ENCODE results near the gene TMEM88. TPM values are rescaled to one million over a fixed set of nuclear protein-coding genes. Genes with fewer than 3 reads are reported as not detected.
A peak's percentile ranks its signal among the peaks of the same experiment; 100 is the strongest.

Gene TMEM88
- total RNA-seq, 1 donor from 2014 or later = 33.7 TPM

GRCh38 chr17:7857713-7858521 lies 3.1 kb downstream of the TMEM88 start, which contains the start of gene CYB5D1:
Gene CYB5D1 (plus strand): TSS chr17:7858003. CDS start chr17:7858135, 132 bp downstream.
- H3K9ac ChIP-seq (ENCODE audit: low read length) = peak within 1 kb of the TSS; percentile 90
- TF ChIP-seq, protein P1, sequence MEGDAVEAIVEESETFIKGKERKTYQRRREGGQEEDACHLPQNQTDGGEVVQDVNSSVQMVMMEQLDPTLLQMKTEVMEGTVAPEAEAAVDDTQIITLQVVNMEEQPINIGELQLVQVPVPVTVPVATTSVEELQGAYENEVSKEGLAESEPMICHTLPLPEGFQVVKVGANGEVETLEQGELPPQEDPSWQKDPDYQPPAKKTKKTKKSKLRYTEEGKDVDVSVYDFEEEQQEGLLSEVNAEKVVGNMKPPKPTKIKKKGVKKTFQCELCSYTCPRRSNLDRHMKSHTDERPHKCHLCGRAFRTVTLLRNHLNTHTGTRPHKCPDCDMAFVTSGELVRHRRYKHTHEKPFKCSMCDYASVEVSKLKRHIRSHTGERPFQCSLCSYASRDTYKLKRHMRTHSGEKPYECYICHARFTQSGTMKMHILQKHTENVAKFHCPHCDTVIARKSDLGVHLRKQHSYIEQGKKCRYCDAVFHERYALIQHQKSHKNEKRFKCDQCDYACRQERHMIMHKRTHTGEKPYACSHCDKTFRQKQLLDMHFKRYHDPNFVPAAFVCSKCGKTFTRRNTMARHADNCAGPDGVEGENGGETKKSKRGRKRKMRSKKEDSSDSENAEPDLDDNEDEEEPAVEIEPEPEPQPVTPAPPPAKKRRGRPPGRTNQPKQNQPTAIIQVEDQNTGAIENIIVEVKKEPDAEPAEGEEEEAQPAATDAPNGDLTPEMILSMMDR (IDR thresholded peaks at IDR 0.05; ENCODE audit: insufficient read depth, low read depth, low read length) = no peak
- TF ChIP-seq EZH2 (IDR thresholded peaks at IDR 0.05; ENCODE audit: insufficient read depth, low read length) = no peak
- peaks cover 23% of the 10 kb centered on the region for H4K20me1 ChIP-seq (ENCODE audit: insufficient read depth, low read length)
- peak within 1 kb of the TSS; percentile 83 for H2AFZ ChIP-seq (ENCODE audit: low read depth, low read length)
- Mint-ChIP-seq H3K4me1 (ENCODE audit: low read depth, unreplicated experiment) (peaks cover 19% of the 10 kb centered on the region), H3K27ac (ENCODE audit: unreplicated experiment) (no peak within 1 kb of the TSS), H3K4me3 (ENCODE audit: unreplicated experiment) (no peak within 1 kb of the TSS), H3K36me3 (ENCODE audit: low read depth, unreplicated experiment) (peaks cover 9% of the 10 kb centered on the region), H3K9me3 (ENCODE audit: unreplicated experiment) (no peaks in the 10 kb centered on the region), H3K27me3 (ENCODE audit: low read depth, unreplicated experiment) (no peaks in the 10 kb centered on the region)
- peaks cover 23% of the 10 kb centered on the region for H3K36me3 ChIP-seq (ENCODE audit: insufficient read depth, low read length)
- peak within 1 kb of the TSS; percentile 93 for H3K27ac ChIP-seq (ENCODE audit: low read depth, low read length)
- H3K4me3 ChIP-seq (ENCODE audit: insufficient read depth, low read depth, low read length) = peak within 1 kb of the TSS; percentile 83
- no peaks in the 10 kb centered on the region for H3K9me3 ChIP-seq (ENCODE audit: insufficient read depth, low read depth, low read length)
- peak within 1 kb of the TSS; percentile 94 for H3K4me2 ChIP-seq (ENCODE audit: low read length)
- peaks cover 27% of the 10 kb centered on the region for H3K79me2 ChIP-seq (ENCODE audit: insufficient read depth, low read length)
- no peaks in the 10 kb centered on the region for H3K27me3 ChIP-seq (ENCODE audit: insufficient read depth, low read length)
- DNase-seq (ENCODE audit: low read depth) (peak; percentile 89), FAIRE-seq (peak; percentile 41)
- peaks cover 31% of the 10 kb centered on the region for H3K4me1 ChIP-seq (ENCODE audit: insufficient read depth, low read length)

DNA sequence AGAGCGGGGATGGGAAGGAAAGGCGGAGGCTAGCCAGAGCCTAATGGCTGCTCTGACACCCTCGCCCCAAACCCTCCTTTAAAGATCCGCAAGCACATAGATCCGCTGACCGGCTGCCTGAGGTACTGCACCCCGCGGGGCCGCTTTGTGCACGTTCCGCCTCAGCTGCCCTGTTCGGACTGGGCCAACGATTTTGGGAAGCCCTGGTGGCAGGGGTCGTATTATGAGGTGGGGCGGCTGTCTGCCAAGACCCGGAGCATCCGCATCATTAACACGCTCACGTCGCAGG lies 3.6 kb downstream of the TMEM88 start:
- Histone ChIP-seq H3K9ac (ENCODE audit: low read length) (peak overlapping the region; percentile 90), H3K4me2 (ENCODE audit: low read length) (peak overlapping the region; percentile 94), H3K27me3 (ENCODE audit: insufficient read depth, low read length) (no peaks in the 10 kb centered on the region), H2AFZ (ENCODE audit: low read depth, low read length) (peak overlapping the region; percentile 83), H3K4me3 (ENCODE audit: insufficient read depth, low read depth, low read length) (peak overlapping the region; percentile 83), H3K4me1 (ENCODE audit: insufficient read depth, low read length) (peaks cover 31% of the 10 kb centered on the region), H3K27ac (ENCODE audit: low read depth, low read length) (peak overlapping the region; percentile 93), H3K79me2 (ENCODE audit: insufficient read depth, low read length) (peaks cover 32% of the 10 kb centered on the region), H3K36me3 (ENCODE audit: insufficient read depth, low read length) (peaks cover 28% of the 10 kb centered on the region), H4K20me1 (ENCODE audit: insufficient read depth, low read length) (peaks cover 26% of the 10 kb centered on the region), H3K9me3 (ENCODE audit: insufficient read depth, low read depth, low read length) (no peaks in the 10 kb centered on the region)
- Mint-ChIP-seq H3K36me3 (ENCODE audit: low read depth, unreplicated experiment) (peaks cover 10% of the 10 kb centered on the region), H3K9me3 (ENCODE audit: unreplicated experiment) (no peaks in the 10 kb centered on the region), H3K27me3 (ENCODE audit: low read depth, unreplicated experiment) (no peaks in the 10 kb centered on the region), H3K27ac (ENCODE audit: unreplicated experiment) (no peak overlapping the region), H3K4me1 (ENCODE audit: low read depth, unreplicated experiment) (peaks cover 19% of the 10 kb centered on the region), H3K4me3 (ENCODE audit: unreplicated experiment) (no peak overlapping the region)
- TF ChIP-seq, protein P1 (IDR thresholded peaks at IDR 0.05; ENCODE audit: insufficient read depth, low read depth, low read length) = peak; percentile 34
- TF ChIP-seq EZH2 (IDR thresholded peaks at IDR 0.05; ENCODE audit: insufficient read depth, low read length) = no peak
- DNase-seq (ENCODE audit: low read depth) (peak; percentile 39), FAIRE-seq (no peak)

DNA sequence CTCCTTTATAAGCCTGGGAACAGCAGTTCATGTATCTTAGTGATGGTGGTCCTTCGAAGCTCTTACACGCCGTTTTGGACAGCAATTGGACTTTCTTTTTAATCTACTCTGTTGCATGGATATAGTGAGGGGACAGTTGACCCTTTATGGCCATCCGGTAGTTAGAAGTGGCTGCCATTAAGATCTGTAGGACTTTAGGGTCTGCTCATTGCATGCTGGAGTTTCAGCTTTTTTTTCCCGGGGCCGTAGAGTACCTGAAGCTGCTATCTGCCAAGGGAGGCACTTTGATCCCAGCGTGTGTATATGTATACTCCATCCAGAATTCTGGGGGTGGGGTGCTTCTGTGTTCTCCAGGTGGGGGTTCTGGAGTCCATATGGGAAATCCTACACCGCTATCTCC lies 4.2 kb downstream of the TMEM88 start:
- H3K27me3 ChIP-seq (ENCODE audit: insufficient read depth, low read length) = no peaks in the 10 kb centered on the region
- FAIRE-seq = no peak
- peaks cover 32% of the 10 kb centered on the region for H3K79me2 ChIP-seq (ENCODE audit: insufficient read depth, low read length)
- peaks cover 8% of the 10 kb centered on the region for H3K36me3 Mint-ChIP-seq (ENCODE audit: low read depth, unreplicated experiment)
- TF ChIP-seq EZH2 (IDR thresholded peaks at IDR 0.05; ENCODE audit: insufficient read depth, low read length) = no peak
- TF ChIP-seq, protein P1 (IDR thresholded peaks at IDR 0.05; ENCODE audit: insufficient read depth, low read depth, low read length) = no peak
- peaks cover 31% of the 10 kb centered on the region for H3K4me1 ChIP-seq (ENCODE audit: insufficient read depth, low read length)
- H3K9me3 Mint-ChIP-seq (ENCODE audit: unreplicated experiment) = no peaks in the 10 kb centered on the region
- DNase-seq (ENCODE audit: low read depth) = no peak
- no peaks in the 10 kb centered on the region for H3K9me3 ChIP-seq (ENCODE audit: insufficient read depth, low read depth, low read length)
- no peaks in the 10 kb centered on the region for H3K27me3 Mint-ChIP-seq (ENCODE audit: low read depth, unreplicated experiment)
- peak overlapping the region; percentile 94 for H3K4me2 ChIP-seq (ENCODE audit: low read length)
- H3K27ac ChIP-seq (ENCODE audit: low read depth, low read length) = no peak overlapping the region
- peaks cover 19% of the 10 kb centered on the region for H3K4me1 Mint-ChIP-seq (ENCODE audit: low read depth, unreplicated experiment)
- H3K4me3 Mint-ChIP-seq (ENCODE audit: unreplicated experiment) = no peak overlapping the region
- H4K20me1 ChIP-seq (ENCODE audit: insufficient read depth, low read length) = peaks cover 26% of the 10 kb centered on the region
- H3K36me3 ChIP-seq (ENCODE audit: insufficient read depth, low read length) = peaks cover 29% of the 10 kb centered on the region
- peak overlapping the region; percentile 83 for H2AFZ ChIP-seq (ENCODE audit: low read depth, low read length)
- H3K4me3 ChIP-seq (ENCODE audit: insufficient read depth, low read depth, low read length) = peak overlapping the region; percentile 83
- H3K9ac ChIP-seq (ENCODE audit: low read length) = peak overlapping the region; percentile 90
- H3K27ac Mint-ChIP-seq (ENCODE audit: unreplicated experiment) = peak overlapping the region; percentile 54
